Liver (tissue), 9 donors: Measurements from ENCODE around the gene SIN3B. TPM values are rescaled to one million over a fixed set of nuclear protein-coding genes. Genes with fewer than 3 reads are reported as not detected.

Source experiments
- DNase-seq: peaks from one replicate; pipeline ENCODE4 v3.0.0-alpha.2; 2017; ENCODE audit warnings: low spot score
- H3K27ac ChIP-seq, 2 donors: one replicate each; pipeline ENCODE4 v1.7.0; 2013; ENCODE audit warnings: inconsistent platforms in 2 of 2, low read length in 2 of 2, control low read depth in 1 of 2, low read depth in 1 of 2, mild to moderate bottlenecking in 1 of 2
- H3K27me3 ChIP-seq, 4 donors: one replicate each; pipeline versions ENCODE4 v1.6.1 to v1.7.0; 2013; ENCODE audit warnings: low read length in 3 of 4, inconsistent platforms in 1 of 4, mild to moderate bottlenecking in 1 of 4, moderate library complexity in 1 of 4; ENCODE audit not compliant: control insufficient read depth in 4 of 4, insufficient read depth in 4 of 4
- H3K36me3 ChIP-seq, 4 donors: one replicate each; pipeline versions ENCODE4 v1.6.1 to v1.7.0; 2013; ENCODE audit warnings: low read length in 3 of 4, mild to moderate bottlenecking in 3 of 4, low read depth in 1 of 4, moderate library complexity in 1 of 4; ENCODE audit not compliant: control insufficient read depth in 4 of 4, insufficient read depth in 3 of 4
- H3K4me1 ChIP-seq, 4 donors: one replicate each; pipeline versions ENCODE4 v1.6.1 to v1.7.0; 2013; ENCODE audit warnings: low read length in 3 of 4, mild to moderate bottlenecking in 3 of 4, moderate library complexity in 1 of 4; ENCODE audit not compliant: control insufficient read depth in 4 of 4, insufficient read depth in 4 of 4
- H3K4me3 ChIP-seq, 3 donors: one replicate each; pipeline versions ENCODE4 v1.6.1 to v1.7.0; 2013; ENCODE audit warnings: low read length in 3 of 3, control low read depth in 1 of 3, low read depth in 1 of 3, mild to moderate bottlenecking in 1 of 3
- H3K9ac ChIP-seq, 2 donors: one replicate each; pipeline ENCODE4 v1.7.0; 2013; ENCODE audit warnings: low read length in 2 of 2, mild to moderate bottlenecking in 2 of 2, moderate library complexity in 2 of 2, control low read depth in 1 of 2, low read depth in 1 of 2
- H3K9me3 ChIP-seq, 4 donors: one replicate each; pipeline versions ENCODE4 v1.6.1 to v1.7.0; 2013; ENCODE audit warnings: low read length in 3 of 4; ENCODE audit not compliant: control insufficient read depth in 4 of 4
- EGR1 ChIP-seq, 2 donors: IDR thresholded peaks; 2 replicates each; pipeline ENCODE4 v1.6.1; 2016 to 2018; ENCODE audit warnings: antibody characterized with exemption in 2 of 2, low read depth in 2 of 2
- FOXA1 ChIP-seq: IDR thresholded peaks from 2 replicates; pipeline ENCODE4 v1.6.1; 2016; ENCODE audit warnings: antibody characterized with exemption
- FOXA2 ChIP-seq: IDR thresholded peaks from 2 replicates; pipeline ENCODE4 v1.6.1; 2016; ENCODE audit warnings: antibody characterized with exemption
- HNF4A ChIP-seq, 2 donors: conservative IDR thresholded peaks; 2 replicates each; pipeline ENCODE4 v1.6.1; 2016; ENCODE audit warnings: antibody characterized with exemption in 2 of 2, mild to moderate bottlenecking in 2 of 2
- MAX ChIP-seq: IDR thresholded peaks from 2 replicates; pipeline ENCODE4 v1.6.1; 2016; ENCODE audit warnings: antibody characterized with exemption
- NR2F2 ChIP-seq: IDR thresholded peaks from 2 replicates; pipeline ENCODE4 v1.6.1; 2016; ENCODE audit warnings: antibody characterized with exemption
- RAD21 ChIP-seq, 2 donors: IDR thresholded peaks; 2 replicates each; pipeline ENCODE4 v1.6.1; 2016; ENCODE audit warnings: antibody characterized with exemption in 2 of 2, mild to moderate bottlenecking in 2 of 2
- RXRA ChIP-seq, 2 donors: IDR thresholded peaks; 2 replicates each; pipeline ENCODE4 v1.6.1; 2017 to 2018; ENCODE audit warnings: antibody characterized with exemption in 2 of 2, mild to moderate bottlenecking in 1 of 2
- SP1 ChIP-seq: IDR thresholded peaks from 2 replicates; pipeline ENCODE4 v1.6.1; 2018; ENCODE audit warnings: antibody characterized with exemption, mild to moderate bottlenecking
- TAF1 ChIP-seq: conservative IDR thresholded peaks from 2 replicates; pipeline ENCODE4 v1.6.1; 2016; ENCODE audit warnings: antibody characterized with exemption, mild to moderate bottlenecking
- YY1 ChIP-seq: IDR thresholded peaks from 2 replicates; pipeline ENCODE4 v1.6.1; 2016; ENCODE audit warnings: antibody characterized with exemption, mild to moderate bottlenecking
- whole genome bisulfite sequencing: extraction: QIAGEN DNeasy Blood & Tissue Kit; methylation state at CpG from one replicate; pipeline ENCODE4 v1.1.7; 2013; 5-methylcytosine and 5-hydroxymethylcytosine counted together
- polyA plus RNA-seq, 2 donors: library from polyadenylated mRNA; stranded (reverse) in 1 of 2; unstranded in 1 of 2; fragments of 200-250 nt in 1 of 2; fragments of >200 nt in 1 of 2; fragmentation: Nextera tagmentation in 1 of 2; extraction: Ambion mirVana in 1 of 2; gene quantifications; one replicate each; pipeline versions ENCODE4 v1.2.1 to v1.2.3, GENCODE V29; 2013 to 2015
- total RNA-seq, 2 donors: library from RNA; depleted of rRNA; stranded (reverse); fragments of >200 nt; gene quantifications; one replicate each; pipeline ENCODE4 v1.2.3, GENCODE V29; 2014
- TF ChIP-seq, protein P1 (sequence below): IDR thresholded peaks from 2 replicates; pipeline ENCODE4 v1.6.1; 2016; ENCODE audit warnings: antibody characterized with exemption, mild to moderate bottlenecking
- TF ChIP-seq, protein P2 (sequence below): IDR thresholded peaks from 2 replicates; pipeline ENCODE4 v1.6.1; 2016; ENCODE audit warnings: antibody characterized with exemption
- donor health status: healthy.
- donor health status: healthy.
- donor health status: healthy.
- donor health status: healthy.
- donor health status: healthy.

The SIN3B gene
- total and polyA plus RNA-seq, 4 donors: 6.1 to 17.1 (median 8.6) TPM

DNA sequence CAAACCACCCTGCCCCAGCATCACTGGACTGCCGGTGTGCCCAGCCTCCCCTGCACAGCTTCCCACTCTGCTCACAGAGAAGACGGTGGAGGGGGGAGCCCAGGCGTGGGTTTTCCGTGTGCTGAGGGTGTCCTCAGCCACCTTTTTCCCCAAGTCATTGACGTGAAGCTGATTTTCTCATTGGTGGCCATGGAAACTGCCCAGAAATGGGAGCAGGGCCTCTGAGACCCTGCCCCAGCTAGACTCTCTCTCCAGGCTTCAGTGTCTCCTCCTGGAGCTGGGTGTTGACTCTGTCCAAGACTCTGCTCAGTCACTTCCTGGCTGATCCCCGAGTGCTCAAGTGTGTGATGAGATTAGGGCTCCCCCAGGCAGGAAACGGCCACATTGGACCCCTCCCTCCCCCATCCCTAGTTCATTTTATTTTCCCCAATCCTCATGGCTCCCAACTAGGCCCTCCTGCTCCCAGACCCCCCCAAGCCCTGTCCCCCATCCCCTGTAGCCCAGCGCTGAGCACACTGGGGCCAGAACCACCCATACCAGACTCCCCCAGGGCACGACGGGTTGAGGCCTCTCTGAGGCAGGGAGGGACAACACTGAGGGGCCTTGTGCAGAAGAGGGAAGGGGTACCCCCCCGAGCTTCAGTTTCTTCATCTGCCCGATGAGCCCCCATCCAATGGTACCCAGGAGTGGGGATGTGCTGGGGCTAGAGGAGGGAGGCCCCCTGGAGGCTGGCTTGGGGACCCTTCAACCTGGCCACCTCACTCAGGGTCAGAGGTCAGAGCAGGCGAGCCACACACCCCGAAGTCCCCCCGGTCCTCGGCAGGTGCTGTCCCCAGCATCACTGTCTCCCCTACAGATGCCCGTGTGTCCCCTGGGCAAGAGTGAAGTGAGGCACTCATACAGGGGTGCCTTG is 58.4 kb downstream of the SIN3B start:
- TF ChIP-seq FOXA1 (no peak), FOXA2 (no peak), RAD21 (IDR thresholded peaks at IDR 0.05) (no peak), MAX (no peak), NR2F2 (no peak), YY1 (no peak), RXRA (IDR thresholded peaks at IDR 0.05) (no peak), TAF1 (no peak), HNF4A (conservative IDR thresholded peaks at IDR 0.05) (no peak), EGR1 (IDR thresholded peaks at IDR 0.05; ENCODE audit: low read depth in 2 of 2) (no peak), SP1 (no peak)
- TF ChIP-seq, protein P1, sequence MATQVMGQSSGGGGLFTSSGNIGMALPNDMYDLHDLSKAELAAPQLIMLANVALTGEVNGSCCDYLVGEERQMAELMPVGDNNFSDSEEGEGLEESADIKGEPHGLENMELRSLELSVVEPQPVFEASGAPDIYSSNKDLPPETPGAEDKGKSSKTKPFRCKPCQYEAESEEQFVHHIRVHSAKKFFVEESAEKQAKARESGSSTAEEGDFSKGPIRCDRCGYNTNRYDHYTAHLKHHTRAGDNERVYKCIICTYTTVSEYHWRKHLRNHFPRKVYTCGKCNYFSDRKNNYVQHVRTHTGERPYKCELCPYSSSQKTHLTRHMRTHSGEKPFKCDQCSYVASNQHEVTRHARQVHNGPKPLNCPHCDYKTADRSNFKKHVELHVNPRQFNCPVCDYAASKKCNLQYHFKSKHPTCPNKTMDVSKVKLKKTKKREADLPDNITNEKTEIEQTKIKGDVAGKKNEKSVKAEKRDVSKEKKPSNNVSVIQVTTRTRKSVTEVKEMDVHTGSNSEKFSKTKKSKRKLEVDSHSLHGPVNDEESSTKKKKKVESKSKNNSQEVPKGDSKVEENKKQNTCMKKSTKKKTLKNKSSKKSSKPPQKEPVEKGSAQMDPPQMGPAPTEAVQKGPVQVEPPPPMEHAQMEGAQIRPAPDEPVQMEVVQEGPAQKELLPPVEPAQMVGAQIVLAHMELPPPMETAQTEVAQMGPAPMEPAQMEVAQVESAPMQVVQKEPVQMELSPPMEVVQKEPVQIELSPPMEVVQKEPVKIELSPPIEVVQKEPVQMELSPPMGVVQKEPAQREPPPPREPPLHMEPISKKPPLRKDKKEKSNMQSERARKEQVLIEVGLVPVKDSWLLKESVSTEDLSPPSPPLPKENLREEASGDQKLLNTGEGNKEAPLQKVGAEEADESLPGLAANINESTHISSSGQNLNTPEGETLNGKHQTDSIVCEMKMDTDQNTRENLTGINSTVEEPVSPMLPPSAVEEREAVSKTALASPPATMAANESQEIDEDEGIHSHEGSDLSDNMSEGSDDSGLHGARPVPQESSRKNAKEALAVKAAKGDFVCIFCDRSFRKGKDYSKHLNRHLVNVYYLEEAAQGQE: no peak
- TF ChIP-seq, protein P2, sequence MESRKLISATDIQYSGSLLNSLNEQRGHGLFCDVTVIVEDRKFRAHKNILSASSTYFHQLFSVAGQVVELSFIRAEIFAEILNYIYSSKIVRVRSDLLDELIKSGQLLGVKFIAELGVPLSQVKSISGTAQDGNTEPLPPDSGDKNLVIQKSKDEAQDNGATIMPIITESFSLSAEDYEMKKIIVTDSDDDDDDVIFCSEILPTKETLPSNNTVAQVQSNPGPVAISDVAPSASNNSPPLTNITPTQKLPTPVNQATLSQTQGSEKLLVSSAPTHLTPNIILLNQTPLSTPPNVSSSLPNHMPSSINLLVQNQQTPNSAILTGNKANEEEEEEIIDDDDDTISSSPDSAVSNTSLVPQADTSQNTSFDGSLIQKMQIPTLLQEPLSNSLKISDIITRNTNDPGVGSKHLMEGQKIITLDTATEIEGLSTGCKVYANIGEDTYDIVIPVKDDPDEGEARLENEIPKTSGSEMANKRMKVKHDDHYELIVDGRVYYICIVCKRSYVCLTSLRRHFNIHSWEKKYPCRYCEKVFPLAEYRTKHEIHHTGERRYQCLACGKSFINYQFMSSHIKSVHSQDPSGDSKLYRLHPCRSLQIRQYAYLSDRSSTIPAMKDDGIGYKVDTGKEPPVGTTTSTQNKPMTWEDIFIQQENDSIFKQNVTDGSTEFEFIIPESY: no peak
- H3K36me3 ChIP-seq: no peaks in the 10 kb centered on the region
- H3K9ac ChIP-seq: no peak overlapping the region
- peaks cover 0 to 3% (median under 1%) of the 10 kb centered on the region in 4 donors for H3K9me3 ChIP-seq
- whole genome bisulfite sequencing: 75% methylated on average over 17 of the region's 17 CpGs
- H3K27ac ChIP-seq: peak overlapping the region; percentile 20 to 46
- H3K27me3 ChIP-seq: no peaks in the 10 kb centered on the region
- H3K4me3 ChIP-seq: no peak overlapping the region
- H3K4me1 ChIP-seq: no peaks in the 10 kb centered on the region
- DNase-seq: no peak

DNA sequence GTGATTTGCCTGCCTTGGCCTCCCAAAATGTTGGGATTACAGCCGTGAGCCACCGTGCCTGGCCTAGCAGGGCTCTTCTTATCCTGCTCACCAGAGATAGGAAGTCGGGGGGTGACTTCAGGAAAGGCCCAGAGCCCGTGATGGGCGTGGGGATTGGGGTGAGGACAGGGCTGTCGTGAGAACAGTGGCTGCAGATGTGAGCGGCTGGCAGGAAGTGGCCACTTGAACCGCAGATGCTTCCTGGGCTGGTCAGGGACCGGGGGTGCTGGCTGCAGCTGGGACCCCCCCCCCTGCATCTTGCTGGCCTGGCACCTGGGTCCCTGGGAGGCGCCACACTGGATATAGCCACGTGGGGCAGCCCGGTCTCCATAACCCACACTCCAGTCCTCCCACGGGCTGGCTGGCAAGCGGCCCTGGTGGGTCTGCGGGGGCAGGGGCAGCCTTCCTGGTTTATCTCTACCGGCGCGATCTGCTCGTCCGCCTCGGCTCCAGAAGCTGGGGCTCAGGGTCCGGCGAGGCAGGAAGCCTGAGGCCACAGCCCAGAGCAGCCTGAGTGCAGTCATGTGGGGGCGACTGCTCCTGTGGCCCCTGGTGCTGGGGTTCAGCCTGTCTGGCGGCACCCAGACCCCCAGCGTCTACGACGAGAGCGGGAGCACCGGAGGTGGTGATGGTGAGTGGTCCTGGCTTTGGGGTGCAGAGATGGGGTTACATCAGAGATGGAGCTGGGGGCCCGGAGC is 59.6 kb downstream of the SIN3B start, which contains the start of gene F2RL3:
TSS of gene F2RL3 (plus strand) at position 371 of the 737 bp plus-strand sequence. CDS start at position 562, 191 bp downstream.
- peak; percentile 67 for TF ChIP-seq NR2F2
- no peak for TF ChIP-seq EGR1 (IDR thresholded peaks at IDR 0.05; ENCODE audit: low read depth in 2 of 2)
- H3K4me3 ChIP-seq: no peak within 1 kb of the TSS
- H3K27me3 ChIP-seq: no peaks in the 10 kb centered on the region
- no peak for DNase-seq
- H3K9ac ChIP-seq: no peak within 1 kb of the TSS
- H3K27ac ChIP-seq: peak within 1 kb of the TSS; percentile 23 to 46
- H3K9me3 ChIP-seq: no peaks in the 10 kb centered on the region
- 49% methylated on average over 31 of the region's 31 CpGs for WGBS
- H3K36me3 ChIP-seq: no peaks in the 10 kb centered on the region
- H3K4me1 ChIP-seq: no peaks in the 10 kb centered on the region
